ENCODE measurements around the gene TRAPPC10.

Gene TRAPPC10

GRCh38 chr21:44000360-44000759 lies 11.7 kb upstream of the TRAPPC10 start:
- Histone ChIP-seq H3K4me1 (ENCODE audit: low read length) (no peaks in the 10 kb centered on the region), H4K20me1 (ENCODE audit: insufficient read depth, low read length) (no peaks in the 10 kb centered on the region), H2AFZ (ENCODE audit: low read depth, low read length) (no peak overlapping the region), H3K4me2 (ENCODE audit: low read length) (no peak overlapping the region), H3K79me2 (ENCODE audit: low read length) (no peaks in the 10 kb centered on the region), H3K27ac (ENCODE audit: low read length) (no peak overlapping the region), H3K9me3 (ENCODE audit: insufficient read depth, low read length) (no peaks in the 10 kb centered on the region), H3K27me3 (ENCODE audit: low read depth, low read length) (no peaks in the 10 kb centered on the region), H3K9ac (ENCODE audit: low read length) (no peak overlapping the region), H3K36me3 (replicated peaks; ENCODE audit: low read depth, low read length) (no peaks in the 10 kb centered on the region), H3K4me3 (ENCODE audit: low read length) (no peak overlapping the region)
- TF ChIP-seq EZH2phosphoT487 (IDR thresholded peaks at IDR 0.05; ENCODE audit: low read depth) (no peak), CTCF (IDR thresholded peaks at IDR 0.05; ENCODE audit: low read depth, low read length) (no peak)

GRCh38 chr21:44002511-44002910 lies 9.6 kb upstream of the TRAPPC10 start:
- Histone ChIP-seq H3K27ac (ENCODE audit: low read length) (no peak overlapping the region), H3K4me2 (ENCODE audit: low read length) (no peak overlapping the region), H3K36me3 (replicated peaks; ENCODE audit: low read depth, low read length) (no peaks in the 10 kb centered on the region), H3K9me3 (ENCODE audit: insufficient read depth, low read length) (no peaks in the 10 kb centered on the region), H3K4me3 (ENCODE audit: low read length) (no peak overlapping the region), H2AFZ (ENCODE audit: low read depth, low read length) (no peak overlapping the region), H3K79me2 (ENCODE audit: low read length) (no peaks in the 10 kb centered on the region), H3K27me3 (ENCODE audit: low read depth, low read length) (no peaks in the 10 kb centered on the region), H3K4me1 (ENCODE audit: low read length) (no peaks in the 10 kb centered on the region), H4K20me1 (ENCODE audit: insufficient read depth, low read length) (no peaks in the 10 kb centered on the region), H3K9ac (ENCODE audit: low read length) (no peak overlapping the region)
- TF ChIP-seq CTCF (IDR thresholded peaks at IDR 0.05; ENCODE audit: low read depth, low read length) = no peak

GRCh38 chr21:44003307-44003966 lies 8.7 kb upstream of the TRAPPC10 start:
- Histone ChIP-seq H2AFZ (ENCODE audit: low read depth, low read length) (no peak overlapping the region), H3K4me1 (ENCODE audit: low read length) (no peaks in the 10 kb centered on the region), H3K4me2 (ENCODE audit: low read length) (no peak overlapping the region), H3K4me3 (ENCODE audit: low read length) (no peak overlapping the region), H3K79me2 (ENCODE audit: low read length) (no peaks in the 10 kb centered on the region), H4K20me1 (ENCODE audit: insufficient read depth, low read length) (no peaks in the 10 kb centered on the region), H3K27ac (ENCODE audit: low read length) (no peak overlapping the region), H3K36me3 (replicated peaks; ENCODE audit: low read depth, low read length) (no peaks in the 10 kb centered on the region), H3K27me3 (ENCODE audit: low read depth, low read length) (no peaks in the 10 kb centered on the region), H3K9ac (ENCODE audit: low read length) (no peak overlapping the region), H3K9me3 (ENCODE audit: insufficient read depth, low read length) (no peaks in the 10 kb centered on the region)
- TF ChIP-seq EZH2phosphoT487 (IDR thresholded peaks at IDR 0.05; ENCODE audit: low read depth) (no peak), CTCF (IDR thresholded peaks at IDR 0.05; ENCODE audit: low read depth, low read length) (no peak)

GRCh38 chr21:44005071-44005470 lies 7.0 kb upstream of the TRAPPC10 start:
- Histone ChIP-seq H3K4me3 (ENCODE audit: low read length) (no peak overlapping the region), H3K9me3 (ENCODE audit: insufficient read depth, low read length) (no peaks in the 10 kb centered on the region), H3K4me2 (ENCODE audit: low read length) (no peak overlapping the region), H3K36me3 (replicated peaks; ENCODE audit: low read depth, low read length) (no peaks in the 10 kb centered on the region), H3K9ac (ENCODE audit: low read length) (no peak overlapping the region), H4K20me1 (ENCODE audit: insufficient read depth, low read length) (no peaks in the 10 kb centered on the region), H3K27ac (ENCODE audit: low read length) (no peak overlapping the region), H2AFZ (ENCODE audit: low read depth, low read length) (no peak overlapping the region), H3K79me2 (ENCODE audit: low read length) (no peaks in the 10 kb centered on the region), H3K4me1 (ENCODE audit: low read length) (no peaks in the 10 kb centered on the region), H3K27me3 (ENCODE audit: low read depth, low read length) (no peaks in the 10 kb centered on the region)
- no peak for TF ChIP-seq EZH2phosphoT487 (IDR thresholded peaks at IDR 0.05; ENCODE audit: low read depth)
- no peak for TF ChIP-seq CTCF (IDR thresholded peaks at IDR 0.05; ENCODE audit: low read depth, low read length)

Measured in OCI-LY3 (cell line).